H1 (cell line): ENCODE measurements around the gene TC2N. TPM values are rescaled to one million over a fixed set of nuclear protein-coding genes. Genes with fewer than 3 reads are reported as not detected.

ENCODE experiments used
- CTCF ChIA-PET: fragments of 300-600 bp; sonication (Branson Sonifier 250); formaldehyde crosslinking; loops from one replicate; lab custom pipeline; 2021; ENCODE audit not compliant: partially characterized antibody; lab: Charles Lee
- POLR2A ChIA-PET: fragments of 300-600 bp; sonication (Branson Sonifier 250); formaldehyde crosslinking; loops from one replicate; lab custom pipeline; 2021; ENCODE audit warnings: inconsistent platforms; ENCODE audit not compliant: partially characterized antibody; lab: Charles Lee
- DNase-seq, 2 experiments: peaks; one replicate each; pipeline versions ENCODE4 v3.0.0 to v3.0.0-alpha.2; 2010 to 2022; ENCODE audit warnings: low spot score in 2 of 2, low read depth in 1 of 2, mixed read lengths in 1 of 2
- FAIRE-seq: peaks from 2 replicates; lab custom pipeline; 2011; peaks lifted over from hg19 to GRCh38; lab: Jason Lieb, UNC
- H2AFZ ChIP-seq: 2 replicates; pipeline ENCODE4 v1.8.1; 2012; ENCODE audit warnings: low read length, inconsistent platforms
- H2AK5ac ChIP-seq: 2 replicates; pipeline ENCODE4 v1.6.1; 2013; ENCODE audit warnings: low read depth, low read length
- H2BK120ac ChIP-seq: replicated peaks from 2 replicates; pipeline ENCODE3; 2013; ENCODE audit warnings: low read depth, low read length, inconsistent platforms
- H2BK12ac ChIP-seq: 2 replicates; pipeline ENCODE4 v1.6.1; 2013; ENCODE audit warnings: low read depth, low read length
- H2BK15ac ChIP-seq: 2 replicates; pipeline ENCODE4 v1.6.1; 2013; ENCODE audit warnings: low read length
- H2BK20ac ChIP-seq: 2 replicates; pipeline ENCODE4 v1.6.1; 2013; ENCODE audit warnings: low read length
- H2BK5ac ChIP-seq: 2 replicates; pipeline ENCODE4 v1.6.1; 2013; ENCODE audit warnings: low read depth, low read length
- H3K14ac ChIP-seq: 2 replicates; pipeline ENCODE4 v1.6.1; 2013; ENCODE audit warnings: inconsistent platforms; ENCODE audit not compliant: insufficient read length
- H3K18ac ChIP-seq: 2 replicates; pipeline ENCODE4 v1.6.1; 2013; ENCODE audit warnings: low read length; ENCODE audit errors: extremely low read depth
- H3K23ac ChIP-seq: 2 replicates; pipeline ENCODE4 v1.6.1; 2013; ENCODE audit warnings: inconsistent platforms; ENCODE audit not compliant: insufficient read length
- H3K23me2 ChIP-seq: 2 replicates; pipeline ENCODE4 v1.6.1; 2013; ENCODE audit warnings: low read depth, low read length
- H3K27ac ChIP-seq: 2 replicates; pipeline ENCODE4 v1.6.1; 2011; ENCODE audit warnings: low read depth, low read length, inconsistent platforms
- H3K27me3 ChIP-seq, 4 experiments: replicated peaks in 1 of 4; 1 replicate in 1 of 4; 2 replicates in 3 of 4; pipeline versions ENCODE4 v1.6.1 to v1.8.1; 2011 to 2013; ENCODE audit warnings: low read length in 3 of 4, mild to moderate bottlenecking in 3 of 4, inconsistent platforms in 2 of 4, mixed read lengths in 2 of 4, moderate library complexity in 1 of 4; ENCODE audit not compliant: control insufficient read depth in 3 of 4, insufficient read depth in 3 of 4; ENCODE audit errors: extremely low read depth in 1 of 4
- H3K36me3 ChIP-seq, 4 experiments: 2 replicates each; pipeline versions ENCODE4 v1.6.1 to v1.8.1; 2011 to 2013; ENCODE audit warnings: mild to moderate bottlenecking in 4 of 4, low read length in 3 of 4, moderate library complexity in 2 of 4, control low read depth in 1 of 4, inconsistent platforms in 1 of 4; ENCODE audit not compliant: insufficient read depth in 4 of 4, control insufficient read depth in 2 of 4
- H3K4ac ChIP-seq: replicated peaks from 2 replicates; pipeline ENCODE3; 2013; ENCODE audit warnings: low read length, low read depth, mixed read lengths, inconsistent platforms; ENCODE audit not compliant: insufficient read length
- H3K4me1 ChIP-seq, 4 experiments: replicated peaks in 1 of 4; 1 replicate in 1 of 4; 2 replicates in 3 of 4; pipeline versions ENCODE4 v1.6.1 to v1.8.1; 2011 to 2013; ENCODE audit warnings: low read length in 3 of 4, inconsistent platforms in 2 of 4, mixed read lengths in 1 of 4; ENCODE audit not compliant: insufficient read depth in 4 of 4, control insufficient read depth in 3 of 4
- H3K4me2 ChIP-seq, 2 experiments: 2 replicates each; pipeline versions ENCODE4 v1.6.1 to v1.8.1; 2011 to 2013; ENCODE audit warnings: low read depth in 2 of 2, low read length in 2 of 2, control low read depth in 1 of 2, inconsistent platforms in 1 of 2, mild to moderate bottlenecking in 1 of 2; ENCODE audit not compliant: insufficient read depth in 1 of 2
- H3K4me3 ChIP-seq, 4 experiments: fragments of 200-600, 300-600 bp in 1 of 4; sonication (generic), shearing (Covaris generic), sonication (Bioruptor Twin) in 1 of 4; 2 replicates each; pipeline versions ENCODE4 v1.5.1 to v1.8.1; 2011 to 2016; ENCODE audit warnings: low read length in 4 of 4, low read depth in 3 of 4, control low read depth in 2 of 4, inconsistent platforms in 2 of 4, mild to moderate bottlenecking in 2 of 4, mixed read lengths in 1 of 4, moderate library complexity in 1 of 4; ENCODE audit not compliant: insufficient read depth in 2 of 4; ENCODE audit errors: extremely low read depth in 1 of 4
- H3K56ac ChIP-seq: replicated peaks from 2 replicates; pipeline ENCODE3; 2013; ENCODE audit warnings: low read depth, mild to moderate bottlenecking, mixed read lengths, low read length, inconsistent platforms; ENCODE audit not compliant: insufficient read length
- H3K79me1 ChIP-seq: 2 replicates; pipeline ENCODE4 v1.6.1; 2013; ENCODE audit warnings: low read depth, low read length, control low read depth
- H3K79me2 ChIP-seq, 2 experiments: 2 replicates each; pipeline versions ENCODE4 v1.6.1 to v1.8.1; 2012 to 2013; ENCODE audit warnings: low read length in 2 of 2, mild to moderate bottlenecking in 2 of 2, inconsistent platforms in 1 of 2; ENCODE audit not compliant: insufficient read depth in 2 of 2, control insufficient read depth in 1 of 2
- H3K9ac ChIP-seq, 4 experiments: replicated peaks in 1 of 4; 1 replicate in 1 of 4; 2 replicates in 3 of 4; pipeline versions ENCODE4 v1.6.1 to v1.8.1; 2011 to 2013; ENCODE audit warnings: low read depth in 3 of 4, low read length in 3 of 4, control low read depth in 2 of 4, mild to moderate bottlenecking in 2 of 4, moderate library complexity in 2 of 4, inconsistent platforms in 1 of 4; ENCODE audit errors: extremely low read depth in 1 of 4
- H3K9me3 ChIP-seq, 2 experiments: 2 replicates each; pipeline versions ENCODE4 v1.6.1 to v1.8.1; 2012 to 2013; ENCODE audit warnings: mild to moderate bottlenecking in 2 of 2, moderate library complexity in 2 of 2, control low read depth in 1 of 2, inconsistent platforms in 1 of 2, low read depth in 1 of 2, low read length in 1 of 2, mixed read lengths in 1 of 2; ENCODE audit not compliant: insufficient read depth in 2 of 2
- H4K20me1 ChIP-seq, 2 experiments: replicated peaks in 1 of 2; 2 replicates each; pipeline versions ENCODE3 to v1.8.1; 2011 to 2013; ENCODE audit warnings: inconsistent platforms in 2 of 2, low read length in 2 of 2, mild to moderate bottlenecking in 1 of 2; ENCODE audit not compliant: insufficient read depth in 2 of 2, control insufficient read depth in 1 of 2
- H4K5ac ChIP-seq: 2 replicates; pipeline ENCODE4 v1.6.1; 2013; ENCODE audit warnings: low read length, low read depth, mixed read lengths, inconsistent platforms; ENCODE audit not compliant: insufficient read length
- H4K8ac ChIP-seq: 2 replicates; pipeline ENCODE4 v1.8.0; 2013; ENCODE audit warnings: mild to moderate bottlenecking, moderate library complexity, low read length, inconsistent platforms; ENCODE audit not compliant: insufficient read depth; ENCODE audit errors: extremely low read depth
- H4K91ac ChIP-seq: replicated peaks from 2 replicates; pipeline ENCODE3; 2013; ENCODE audit warnings: low read length, mixed read lengths, inconsistent platforms; ENCODE audit not compliant: insufficient read length
- CBX5 ChIP-seq: fragments of 300-800, 300-1000 bp; sonication (generic); IDR thresholded peaks from 2 replicates; pipeline ENCODE4 v1.7.1; 2016; ENCODE audit warnings: antibody characterized with exemption, low read length, low read depth
- GTF2F1 ChIP-seq: IDR thresholded peaks from 2 replicates; pipeline ENCODE4 v1.6.1; 2012; ENCODE audit warnings: low read depth, low read length, improper control_type of control experiment, borderline replicate concordance
- MAFK ChIP-seq: IDR thresholded peaks from 2 replicates; pipeline ENCODE4 v1.6.1; 2012; ENCODE audit warnings: low read depth, mild to moderate bottlenecking, improper control_type of control experiment, low read length
- MAX ChIP-seq: IDR thresholded peaks from 2 replicates; pipeline ENCODE4 v1.6.1; 2012; ENCODE audit warnings: inconsistent platforms
- RNF2 ChIP-seq: fragments of 200-900, 300-1000 bp; sonication (generic); IDR thresholded peaks from 2 replicates; pipeline ENCODE4 v1.7.1; 2016; ENCODE audit warnings: borderline replicate concordance, low read depth, mild to moderate bottlenecking, antibody characterized with exemption, low read length; ENCODE audit not compliant: poor library complexity, severe bottlenecking; ENCODE audit errors: missing control alignments
- RXRA ChIP-seq: IDR thresholded peaks from 2 replicates; pipeline ENCODE4 v1.6.1; 2011; ENCODE audit warnings: low read depth, mild to moderate bottlenecking, low read length, moderate library complexity; ENCODE audit not compliant: insufficient read depth
- SAP30 ChIP-seq: fragments of 300-600 bp; sonication (generic); IDR thresholded peaks from 2 replicates; pipeline ENCODE4 v1.7.1; 2012; ENCODE audit warnings: low read length, moderate library complexity, mild to moderate bottlenecking, inconsistent platforms; ENCODE audit not compliant: insufficient read depth, insufficient replicate concordance
- SRF ChIP-seq: IDR thresholded peaks from 2 replicates; pipeline ENCODE4 v1.6.1; 2011; ENCODE audit warnings: mild to moderate bottlenecking, low read depth, low read length, moderate library complexity
- WGBS, 2 experiments: shearing (Covaris generic) in 1 of 2; methylation state at CpG; one replicate each; pipeline versions ENCODE4 v1.1.6 to v1.1.7; 2013 to 2015; ENCODE audit warnings: low lambda C conversion rate in 2 of 2, mixed read lengths in 2 of 2, inconsistent platforms in 1 of 2, low coverage in 1 of 2, missing lambda C conversion rate in 1 of 2; ENCODE audit not compliant: insufficient replicate concordance in 2 of 2, insufficient coverage in 1 of 2, insufficient read length in 1 of 2; ENCODE audit errors: extremely low coverage in 1 of 2, missing lambda C conversion rate in 1 of 2; 5-methylcytosine and 5-hydroxymethylcytosine counted together
- polyA plus RNA-seq, 7 experiments: library from polyadenylated mRNA; depleted of rRNA in 3 of 7; stranded (reverse) in 5 of 7; unstranded in 2 of 7; fragments of >200 nt in 5 of 7; fragments of 200-250 nt in 2 of 7; gene quantifications; 1 replicate in 5 of 7; 2 replicates in 1 of 7; 4 replicates in 1 of 7; pipeline versions ENCODE4 v1.2.1 to v1.2.3, GENCODE V29; 2011 to 2013; ENCODE audit warnings: missing spikeins in 2 of 7, mixed read lengths in 2 of 7
- total RNA-seq: library from RNA; stranded (reverse); fragmentation: NEBNext Ultra II Directional; extraction: Animal tissue kit (Norgen Biotek cat#: 25700); gene quantifications from 2 replicates; pipeline ENCODE4 v1.2.1, GENCODE V29; 2021

The TC2N gene
- total and polyA plus RNA-seq, 2 of the 8 experiments (the other 6 are each of a cell fraction or from before 2014, with no cell fraction given): 9.7 to 36.2 TPM

DNA sequence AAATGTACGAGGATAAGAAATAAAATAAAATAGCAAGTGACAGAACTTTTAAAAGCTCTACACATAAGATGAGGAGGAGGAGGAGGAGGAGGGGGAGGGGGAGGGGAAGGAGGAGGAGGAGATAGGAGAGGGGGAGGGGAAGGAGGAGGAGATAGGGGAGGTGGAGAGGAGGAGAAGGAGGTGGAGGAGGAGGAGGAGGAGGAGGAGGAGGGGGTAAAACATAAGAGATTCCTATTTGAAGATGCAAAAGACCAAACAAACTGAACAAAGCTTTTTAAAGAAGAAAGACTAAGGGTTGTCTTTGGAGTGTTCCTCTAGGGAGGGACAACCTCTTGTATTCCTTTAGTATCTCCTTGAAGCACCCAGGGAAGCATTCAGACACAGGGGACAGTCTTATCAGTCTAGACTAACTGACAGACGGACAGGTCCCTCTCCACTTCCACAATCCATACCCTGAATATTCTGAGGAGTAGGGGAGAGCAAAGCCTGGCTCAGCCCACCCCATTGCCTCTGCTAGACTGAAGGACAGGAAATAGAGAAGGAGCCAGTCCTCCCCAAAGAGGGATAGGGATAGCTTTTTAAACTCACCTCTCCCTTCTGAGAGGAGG is 12.9 kb downstream of the TC2N start:
- Histone ChIP-seq H3K14ac (no peak overlapping the region), H4K5ac (no peak overlapping the region), H2AK5ac (no peak overlapping the region), H2BK20ac (0 out of 2 replicates have a peak overlapping the region, but pooled peaks have one; percentile 11), H3K4me2 (peak overlapping the region in 1 of 2 experiments; percentile 1; a peak in 1 of 4 replicates), H3K79me2 (no peaks in the 10 kb centered on the region), H3K23me2 (no peaks in the 10 kb centered on the region), H3K4me1 (peaks cover 4 to 14% (median 9%) of the 10 kb centered on the region in 4 experiments; a peak in 6 of 7 replicates), H3K9me3 (no peaks in the 10 kb centered on the region), H3K36me3 (no peaks in the 10 kb centered on the region), H4K20me1 (no peaks in the 10 kb centered on the region), H2BK12ac (no peak overlapping the region), H3K56ac (no peak overlapping the region), H2BK5ac (no peak overlapping the region), H3K23ac (no peak overlapping the region), H3K4me3 (no peak overlapping the region), H3K18ac (no peak overlapping the region), H4K91ac (no peak overlapping the region), H3K9ac (no peak overlapping the region), H3K79me1 (no peaks in the 10 kb centered on the region), H2BK120ac (no peak overlapping the region), H3K27ac (no peak overlapping the region), H2AFZ (peak overlapping the region; percentile 85; the same call in 1 of the 2 replicates), H3K4ac (no peak overlapping the region), H4K8ac (no peak overlapping the region), H2BK15ac (peak overlapping the region; percentile 47; the same call in 1 of the 2 replicates), H3K27me3 (no peaks in the 10 kb centered on the region)
- DNase-seq (no peak), FAIRE-seq (no peak)
- 83% methylated on average over 2 of the region's 2 CpGs; no CpG with 5 or more reads in 1 of the 2 experiments for WGBS, 2 experiments
- ChIA-PET POLR2A (no interaction called here), CTCF (interaction anchor here (0.7 to 1.5 kb wide), 2 partner anchors 14 to 528 kb away, joined by 3 to 4 read pairs; no protein-coding TSS in a partner anchor)
- TF ChIP-seq SAP30: no peak
- TF ChIP-seq CBX5: no peak
- TF ChIP-seq MAX: no peak
- TF ChIP-seq SRF: no peak
- TF ChIP-seq RXRA: no peak
- TF ChIP-seq RNF2: no peak
- no peak for TF ChIP-seq MAFK
- TF ChIP-seq GTF2F1: no peak
